GM18519 (cell line): ENCODE data around the gene PKN2.
"Not testable (repeated sequence)": the region's sequence is repeated elsewhere in the genome, so short reads cannot be mapped to it uniquely, and the experiment has no call there.

ENCODE experiments used
- ATAC-seq: cut with Tn5 transposase; IDR thresholded peaks from one replicate; pipeline ENCODE4 v1.9.1; 2021; ENCODE audit warnings: mild to moderate bottlenecking, moderate library complexity; ENCODE audit not compliant: unreplicated experiment, low FRiP score

Gene PKN2

GRCh38 chr1:88779880-88780279 lies 95.8 kb downstream of the PKN2 start:
- ATAC-seq: no peak

DNA sequence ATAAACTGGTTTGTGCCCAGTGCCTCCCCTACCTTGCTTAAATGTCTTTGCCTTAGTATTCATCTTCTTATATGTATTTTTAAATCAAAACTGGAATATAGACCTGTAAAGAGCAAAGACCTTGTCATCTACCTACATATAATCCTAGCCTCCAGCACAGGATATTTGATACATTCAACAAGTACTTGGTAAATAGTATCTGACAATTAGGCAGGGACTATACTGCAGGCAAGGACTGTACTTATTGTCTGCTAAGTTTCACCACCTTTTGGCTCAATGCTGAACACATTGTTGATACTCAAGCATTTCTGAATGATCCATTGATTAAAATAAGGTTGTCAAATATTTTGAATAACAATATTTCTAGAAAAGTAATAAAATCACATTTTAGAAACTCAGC lies 96.4 kb downstream of the PKN2 start:
- no peak for ATAC-seq

GRCh38 chr1:88783145-88783544 lies 99.1 kb downstream of the PKN2 start:
- ATAC-seq: no peak

DNA sequence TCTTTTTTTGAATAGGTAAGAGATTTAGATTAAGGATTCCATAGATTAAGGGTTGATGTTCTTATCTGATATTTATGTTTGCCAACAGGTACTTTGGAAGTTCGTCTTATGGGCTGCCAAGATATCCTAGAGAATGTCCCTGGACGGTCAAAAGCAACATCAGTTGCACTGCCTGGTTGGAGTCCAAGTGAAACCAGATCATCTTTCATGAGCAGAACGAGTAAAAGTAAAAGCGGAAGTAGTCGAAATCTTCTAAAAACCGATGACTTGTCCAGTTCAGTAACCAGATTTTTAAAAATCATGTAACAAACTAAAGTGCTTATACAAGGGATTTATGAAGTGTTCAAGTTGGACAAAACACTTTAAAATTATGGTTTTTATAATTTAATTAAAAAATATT lies 100.5 kb downstream of the PKN2 start:
- ATAC-seq: no peak

DNA sequence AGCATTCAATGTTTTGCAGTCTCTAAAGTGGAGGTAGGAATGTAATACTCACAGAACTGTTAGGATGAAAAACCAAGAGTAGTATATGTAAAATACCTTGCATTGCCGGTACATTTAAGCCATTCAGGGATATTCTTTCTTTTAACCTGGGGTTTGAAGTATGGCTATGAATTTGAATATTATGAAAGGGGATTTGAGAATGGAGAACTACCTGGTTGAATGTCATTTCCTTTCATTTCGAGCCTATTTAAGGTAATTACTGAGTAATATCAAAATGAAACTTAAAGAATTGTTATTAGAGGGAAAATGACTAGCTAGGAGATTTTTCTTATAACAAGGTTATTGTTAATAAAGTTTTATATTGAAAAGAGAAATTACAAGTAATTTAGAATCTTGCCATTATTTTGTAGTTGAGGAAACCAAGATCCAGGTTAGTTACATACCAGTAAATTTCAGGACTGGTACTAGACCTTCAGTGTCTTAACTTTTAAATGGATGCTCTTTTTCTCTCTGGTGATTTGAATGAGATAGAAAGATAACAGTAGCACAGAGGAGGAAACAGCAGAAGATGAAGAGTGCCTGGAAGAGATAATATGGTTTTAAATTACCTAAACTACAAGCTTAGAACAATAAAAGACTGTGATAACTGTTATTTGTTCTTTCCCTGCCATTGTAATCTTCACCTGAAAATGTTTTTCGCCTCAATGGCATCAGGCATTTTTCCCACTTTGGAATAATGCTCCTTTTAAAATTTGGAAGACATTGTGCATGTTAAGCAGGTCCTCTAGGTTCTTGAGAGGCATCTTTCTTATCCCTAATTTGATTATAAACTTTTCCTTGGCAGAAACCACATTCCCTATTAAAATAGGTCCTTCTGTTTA lies 103.2 kb downstream of the PKN2 start:
- ATAC-seq: no peak

DNA sequence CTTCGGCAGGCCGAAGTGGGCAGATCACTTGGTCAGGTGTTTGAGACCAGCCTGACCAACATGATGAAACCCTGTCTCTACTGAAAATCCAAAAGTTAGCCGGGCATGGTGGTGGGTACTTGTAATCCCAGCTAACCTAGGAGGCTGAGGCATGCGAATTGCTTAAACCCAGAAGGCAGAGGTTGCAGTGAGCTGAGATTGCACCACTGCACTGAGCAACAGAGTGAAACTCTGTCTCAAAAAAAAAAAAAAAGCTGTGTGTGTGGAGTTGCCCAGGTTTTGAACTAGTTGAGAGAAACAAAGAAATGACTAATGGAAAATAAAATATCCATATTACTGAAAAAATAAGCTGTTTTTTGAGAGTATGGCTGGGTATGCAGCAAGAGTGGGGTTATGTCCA lies 107.1 kb downstream of the PKN2 start:
- ATAC-seq: no peak

DNA sequence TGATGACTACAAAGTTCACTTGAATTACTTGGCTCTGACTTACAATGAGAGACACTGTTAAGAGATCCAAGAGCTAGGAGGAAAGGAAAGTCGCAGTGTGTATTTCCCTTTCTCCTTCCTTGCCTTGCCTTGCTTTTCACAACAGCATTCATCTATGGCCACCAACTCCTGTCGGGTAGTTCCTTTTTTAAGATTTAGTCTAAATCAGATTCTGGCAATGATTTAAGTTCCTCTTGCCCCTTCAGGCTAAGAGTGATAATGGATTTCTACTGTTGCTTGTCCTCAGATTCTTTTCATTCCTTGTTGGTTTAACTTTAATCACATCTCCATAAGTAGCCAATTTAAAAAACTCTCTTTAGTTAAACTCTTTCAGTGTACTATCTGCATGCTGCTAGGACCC lies 115.4 kb downstream of the PKN2 start:
- no peak for ATAC-seq

GRCh38 chr1:88800382-88801051 lies 116.4 kb downstream of the PKN2 start:
- no peak for ATAC-seq

DNA sequence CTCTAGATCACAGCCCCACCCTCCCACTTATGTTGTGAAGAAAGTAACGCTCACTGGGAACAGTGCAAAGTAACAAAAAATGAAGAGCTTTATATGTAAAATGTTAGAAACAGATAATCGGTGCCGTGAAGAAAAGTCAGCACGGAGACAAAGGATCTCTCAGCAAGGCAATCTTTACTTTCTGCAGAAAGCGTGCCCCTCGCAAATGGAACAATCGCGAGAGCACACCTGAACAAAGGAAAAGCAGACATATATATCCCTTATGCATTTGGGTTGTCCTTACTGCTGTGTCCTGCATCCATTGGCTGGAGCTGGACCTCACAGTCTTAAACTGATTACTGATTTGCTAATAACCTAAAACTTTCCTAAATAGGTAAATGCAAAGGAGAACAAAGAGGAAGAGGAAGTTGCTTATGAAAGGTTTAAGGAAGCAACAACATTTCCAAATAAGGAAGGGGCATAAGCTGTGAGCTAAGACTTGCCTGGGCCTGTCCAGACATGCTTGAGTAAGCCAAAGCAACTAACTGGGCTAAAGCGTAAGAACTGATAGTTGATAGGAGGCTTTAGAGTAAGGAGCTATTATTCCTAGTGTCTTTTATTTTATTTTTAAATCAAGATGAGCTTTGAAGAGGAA lies 117.6 kb downstream of the PKN2 start:
- no peak for ATAC-seq

DNA sequence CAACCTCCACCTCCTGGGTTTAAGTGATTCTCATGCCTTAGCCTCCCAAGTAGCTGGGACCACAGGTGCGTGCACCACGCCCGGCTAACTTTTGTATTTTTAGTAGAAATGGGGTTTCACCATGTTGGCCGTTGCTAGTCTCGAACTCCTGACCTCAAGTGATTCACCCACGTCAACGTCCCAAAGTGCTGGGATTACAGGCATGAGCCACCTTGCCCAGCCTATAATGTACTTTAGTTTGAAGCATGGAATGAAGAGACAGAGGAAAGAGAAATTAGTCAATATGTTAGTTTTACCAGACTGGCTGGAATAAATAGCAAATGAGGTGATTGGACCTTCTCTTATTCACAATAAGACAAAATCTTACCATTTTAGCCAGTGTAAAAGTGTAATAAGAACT lies 118.3 kb downstream of the PKN2 start:
- no peak for ATAC-seq

DNA sequence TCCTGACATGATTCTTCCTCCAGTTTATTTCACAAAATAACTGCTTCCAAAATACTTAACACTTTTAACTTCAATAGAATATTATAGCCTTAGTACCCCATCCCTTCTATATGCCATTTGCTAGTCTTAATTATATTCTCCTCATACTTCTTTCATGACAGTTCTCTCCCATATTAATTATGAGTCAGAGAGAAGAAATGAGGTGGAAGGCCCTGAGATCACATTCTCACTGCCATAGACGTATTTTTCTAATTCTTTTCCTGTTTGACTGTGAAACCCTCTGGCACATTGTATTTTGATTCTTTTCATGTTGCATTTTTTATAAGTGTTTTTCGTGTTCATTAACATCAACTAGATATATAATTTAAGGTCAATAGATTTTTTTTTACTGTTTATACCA lies 118.9 kb downstream of the PKN2 start:
- ATAC-seq: no peak

DNA sequence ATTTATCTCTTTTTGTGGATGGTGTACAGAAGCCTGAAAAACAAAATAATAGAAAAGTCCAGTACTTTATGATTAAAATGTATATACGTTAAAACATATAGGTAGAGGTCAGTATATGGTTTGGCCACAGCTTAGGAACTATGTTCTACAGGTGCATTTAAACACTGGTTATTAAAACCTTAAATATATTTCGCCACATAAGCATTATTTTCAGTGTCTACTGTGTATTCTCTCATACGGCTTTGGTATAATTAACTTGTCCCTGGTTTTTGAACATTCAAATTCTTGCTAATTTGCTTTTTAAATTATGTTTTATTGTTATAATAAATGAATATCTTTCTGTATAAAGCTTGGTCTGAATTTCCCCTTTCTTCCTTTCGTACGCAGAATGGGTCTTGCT lies 119.4 kb downstream of the PKN2 start:
- no peak for ATAC-seq

DNA sequence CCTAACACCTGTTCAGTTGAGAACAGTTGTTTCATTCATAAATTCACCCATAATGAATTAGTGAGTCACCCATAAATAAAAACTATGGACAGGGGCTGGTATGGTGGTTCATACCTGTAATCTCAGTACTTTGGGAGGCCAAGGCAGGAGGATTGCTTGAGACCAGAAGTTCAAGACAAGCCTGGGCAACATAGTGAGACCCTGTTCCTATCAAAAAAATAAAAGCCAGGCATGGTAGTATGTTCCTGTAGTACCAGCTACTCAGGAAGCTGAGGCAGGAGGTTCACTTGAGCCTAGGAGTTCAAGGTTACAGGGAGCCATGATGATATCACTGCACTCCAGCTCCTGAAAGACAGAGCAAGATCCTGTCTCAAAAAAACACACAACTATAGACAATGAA lies 128.3 kb downstream of the PKN2 start:
- ATAC-seq: no peak

GRCh38 chr1:88813471-88813870 lies 129.4 kb downstream of the PKN2 start:
- no peak for ATAC-seq

DNA sequence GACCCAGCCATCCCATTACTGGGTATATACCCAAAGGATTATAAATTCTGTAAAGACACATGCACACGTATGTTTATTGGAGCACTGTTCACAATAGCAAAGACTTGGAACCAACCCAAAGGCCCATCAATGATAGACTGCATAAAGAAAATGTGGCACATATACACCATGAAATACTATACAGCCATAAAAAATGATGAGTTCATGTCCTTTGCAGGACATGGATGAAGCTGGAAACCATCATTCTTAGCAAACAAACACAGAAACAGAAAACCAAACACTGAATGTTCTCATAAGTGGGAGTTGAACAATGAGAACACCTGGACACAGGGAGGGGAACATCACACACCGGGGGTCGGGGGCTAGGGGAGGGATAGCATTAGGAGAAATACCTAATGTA lies 135.6 kb downstream of the PKN2 start:
- not testable (repeated sequence) for ATAC-seq

DNA sequence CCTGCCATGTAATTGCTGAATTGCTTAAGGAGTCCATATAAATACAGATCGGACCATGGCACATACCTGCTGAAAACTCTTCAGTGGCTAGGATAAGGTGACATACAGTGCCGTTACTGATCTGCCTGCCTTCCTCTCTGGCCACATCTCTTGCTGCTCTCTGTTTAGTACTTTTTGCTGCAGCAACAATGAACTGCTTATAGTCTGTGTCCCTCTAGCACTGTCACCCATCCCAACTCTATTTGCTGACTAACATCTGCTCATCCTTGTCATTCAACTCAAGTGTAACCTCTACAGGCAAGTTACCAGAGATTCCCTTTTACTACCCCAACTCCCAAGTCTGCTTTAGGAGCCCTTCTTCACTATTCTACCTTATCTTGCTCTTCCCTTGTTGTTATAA lies 141.6 kb downstream of the PKN2 start:
- ATAC-seq: no peak

- ATAC-seq: no peak
Measured at GRCh38 chr1:88847643-88848042, 163.6 kb downstream of the PKN2 start.

- ATAC-seq: no peak
Measured at GRCh38 chr1:88851303-88852063, 167.4 kb downstream of the PKN2 start.

DNA sequence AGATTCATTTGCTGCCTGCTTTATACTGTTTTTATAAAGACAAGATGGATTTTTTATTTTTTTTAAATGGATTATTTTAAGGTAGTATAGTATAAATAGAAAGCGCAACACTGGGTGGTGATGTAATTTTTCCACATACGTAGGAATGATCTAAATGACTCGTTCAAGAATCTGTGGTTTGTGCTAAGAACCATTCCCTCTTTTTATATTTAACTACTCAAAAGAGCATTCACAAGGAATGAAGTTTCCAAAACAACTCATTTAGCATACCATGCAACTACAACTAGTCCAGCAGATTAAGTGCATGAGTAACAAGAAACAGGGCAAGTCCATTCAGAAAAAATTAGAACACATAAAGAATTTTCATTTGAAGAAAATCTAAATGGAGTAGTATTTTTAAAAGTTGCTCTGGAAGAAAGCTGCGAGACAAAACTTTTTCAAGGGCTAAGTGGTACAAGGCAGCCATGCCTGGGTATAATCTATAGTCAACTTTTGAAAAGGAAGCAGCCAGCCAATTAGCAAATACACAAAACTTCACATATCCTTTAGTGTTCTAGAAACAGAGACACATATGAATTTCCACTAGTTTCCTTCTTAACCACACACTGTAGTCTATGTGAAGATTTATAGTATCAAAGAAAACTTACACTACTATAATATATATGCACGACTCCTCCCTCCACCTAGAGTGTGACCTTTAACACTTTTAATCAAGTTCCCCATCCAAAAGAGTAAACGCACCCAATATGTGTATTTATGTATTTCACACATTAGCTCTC lies 183.9 kb downstream of the PKN2 start:
- no peak for ATAC-seq

- ATAC-seq: not testable (repeated sequence)
Measured at GRCh38 chr1:88869644-88870043, 185.6 kb downstream of the PKN2 start.
